PC-3 (cell line): Measurements from ENCODE around the gene EPHA2.

Experiments used
- EZH2 ChIP-seq: fragments of 300-600 bp; sonication (generic); IDR thresholded peaks from one replicate; pipeline ENCODE4 v1.6.1; 2017; ENCODE audit warnings: antibody characterized with exemption, mild to moderate bottlenecking, low read length; ENCODE audit not compliant: unreplicated experiment
- EZH2phosphoT487 ChIP-seq: fragments of 300-600 bp; sonication (generic); IDR thresholded peaks from 2 replicates; pipeline ENCODE4 v1.6.1; 2018; ENCODE audit warnings: mild to moderate bottlenecking, antibody characterized with exemption, low read length, borderline replicate concordance
- TF ChIP-seq, protein P1 (sequence below): fragments of 300-600 bp; sonication (generic); conservative IDR thresholded peaks from 2 replicates; pipeline ENCODE4 v1.5.1; 2017; ENCODE audit warnings: antibody characterized with exemption, low read depth, mild to moderate bottlenecking, low read length

DNA sequence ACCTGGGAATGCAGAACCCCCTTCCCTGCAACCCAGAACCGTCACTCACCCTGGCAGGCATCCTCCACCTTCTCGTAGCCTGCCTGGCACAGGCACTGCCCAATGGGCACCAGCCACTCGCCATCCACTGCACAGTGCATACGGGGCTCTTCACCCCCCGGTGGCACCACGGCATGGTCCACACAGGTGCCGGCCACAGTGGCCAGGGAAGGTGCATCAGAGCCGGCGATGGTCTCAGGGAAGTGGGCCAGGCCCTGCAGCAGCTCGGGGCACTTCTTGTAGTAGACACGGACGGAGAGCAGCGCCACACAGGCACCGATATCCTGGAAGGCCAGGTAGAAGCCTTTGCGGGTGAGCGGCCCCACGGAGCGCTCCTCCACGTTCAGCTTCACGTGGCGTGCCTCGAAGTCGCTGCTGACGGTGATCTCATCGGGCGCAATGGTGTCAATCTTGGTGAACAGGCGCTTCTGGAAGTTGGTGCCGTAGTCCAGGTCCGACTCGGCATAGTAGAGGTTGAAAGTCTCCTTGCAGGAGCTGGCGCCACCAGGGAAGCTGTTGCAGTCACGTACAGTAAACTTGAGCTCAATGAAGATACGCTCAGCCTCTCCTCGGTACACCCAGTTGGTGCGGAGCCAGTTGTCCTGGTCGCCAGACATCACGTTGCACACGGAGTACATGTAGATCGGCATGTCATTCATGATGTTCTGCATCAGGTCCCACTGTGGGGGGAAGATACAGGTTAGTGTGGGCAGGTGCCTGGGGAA is 7.4 kb downstream of the EPHA2 start:
- TF ChIP-seq, protein P1, sequence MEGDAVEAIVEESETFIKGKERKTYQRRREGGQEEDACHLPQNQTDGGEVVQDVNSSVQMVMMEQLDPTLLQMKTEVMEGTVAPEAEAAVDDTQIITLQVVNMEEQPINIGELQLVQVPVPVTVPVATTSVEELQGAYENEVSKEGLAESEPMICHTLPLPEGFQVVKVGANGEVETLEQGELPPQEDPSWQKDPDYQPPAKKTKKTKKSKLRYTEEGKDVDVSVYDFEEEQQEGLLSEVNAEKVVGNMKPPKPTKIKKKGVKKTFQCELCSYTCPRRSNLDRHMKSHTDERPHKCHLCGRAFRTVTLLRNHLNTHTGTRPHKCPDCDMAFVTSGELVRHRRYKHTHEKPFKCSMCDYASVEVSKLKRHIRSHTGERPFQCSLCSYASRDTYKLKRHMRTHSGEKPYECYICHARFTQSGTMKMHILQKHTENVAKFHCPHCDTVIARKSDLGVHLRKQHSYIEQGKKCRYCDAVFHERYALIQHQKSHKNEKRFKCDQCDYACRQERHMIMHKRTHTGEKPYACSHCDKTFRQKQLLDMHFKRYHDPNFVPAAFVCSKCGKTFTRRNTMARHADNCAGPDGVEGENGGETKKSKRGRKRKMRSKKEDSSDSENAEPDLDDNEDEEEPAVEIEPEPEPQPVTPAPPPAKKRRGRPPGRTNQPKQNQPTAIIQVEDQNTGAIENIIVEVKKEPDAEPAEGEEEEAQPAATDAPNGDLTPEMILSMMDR = no peak
- TF ChIP-seq EZH2 (no peak), EZH2phosphoT487 (no peak)
